Stimulated activated CD8-positive, alpha-beta memory T cell treated with anti-CD3 and anti-CD28 coated beads, Interleukin-15, amount 100 ng/mL, for 48 hours (primary cell): ENCODE data around the gene UBE2E3.
A peak's percentile ranks its signal among the peaks of the same experiment; 100 is the strongest.
"Not testable (repeated sequence)": the region's sequence is repeated elsewhere in the genome, so short reads cannot be mapped to it uniquely, and the experiment has no call there.

Experiments used
- DNase-seq, 2 donors: peaks; one replicate each; pipeline ENCODE4 v3.0.0-alpha.2; 2020; ENCODE audit warnings: low read depth in 2 of 2

UBE2E3 gene

DNA sequence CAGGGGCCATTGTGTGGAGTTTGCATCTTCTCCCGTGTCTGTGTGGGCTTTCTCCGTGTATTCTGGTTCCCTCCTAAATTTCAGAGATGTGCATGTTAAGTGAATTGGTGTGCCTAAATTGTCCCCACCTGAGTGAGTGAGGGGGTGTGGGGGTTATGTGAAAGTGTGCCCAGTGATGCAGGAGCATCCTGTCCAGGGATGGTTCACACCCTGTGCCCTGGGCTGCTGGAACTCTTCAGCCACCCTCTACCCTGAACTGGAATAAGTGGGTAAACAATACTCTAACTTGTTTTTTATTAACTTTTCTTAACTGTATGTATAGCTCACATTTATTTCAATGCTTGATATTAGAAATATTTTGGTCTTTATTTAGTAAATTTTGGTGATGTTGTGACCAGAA, 56.0 kb downstream of the UBE2E3 start:
- no peak for DNase-seq

DNA sequence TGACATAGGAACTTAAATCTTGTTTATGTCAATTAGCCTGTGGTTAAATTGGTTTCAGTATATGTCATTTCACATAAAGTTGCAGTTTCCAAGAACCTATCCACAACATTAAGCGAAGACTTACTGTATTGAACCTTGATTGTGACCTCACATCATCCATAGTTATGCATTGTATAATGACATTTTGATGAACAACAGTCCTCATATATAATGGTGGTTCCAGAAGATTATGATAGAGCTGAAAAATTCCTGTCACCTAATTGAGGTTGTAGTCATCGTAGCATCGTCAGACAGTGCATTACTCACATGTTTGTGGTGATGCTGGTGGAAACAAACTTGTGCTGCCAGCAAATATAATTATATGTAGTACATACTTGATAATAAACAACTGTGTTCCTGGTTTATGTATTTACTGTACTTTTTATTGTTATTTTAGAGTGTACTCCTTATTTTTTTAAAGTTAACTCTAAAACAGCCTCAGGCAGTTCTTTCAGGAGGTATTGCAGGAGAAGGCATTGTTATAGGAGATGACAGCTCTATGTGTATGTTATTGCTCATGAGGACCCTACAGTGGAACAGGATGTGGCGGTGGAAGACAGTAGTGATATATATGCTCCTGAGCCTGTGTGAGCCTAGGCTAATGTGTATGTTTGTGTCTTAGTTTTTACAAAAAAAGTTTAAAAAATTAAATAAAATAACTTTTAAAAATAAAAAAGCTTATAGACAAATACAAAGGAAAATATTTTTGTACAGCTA, 56.6 kb downstream of the UBE2E3 start:
- peak in 1 of 2 donors; percentile 15 for DNase-seq

DNA sequence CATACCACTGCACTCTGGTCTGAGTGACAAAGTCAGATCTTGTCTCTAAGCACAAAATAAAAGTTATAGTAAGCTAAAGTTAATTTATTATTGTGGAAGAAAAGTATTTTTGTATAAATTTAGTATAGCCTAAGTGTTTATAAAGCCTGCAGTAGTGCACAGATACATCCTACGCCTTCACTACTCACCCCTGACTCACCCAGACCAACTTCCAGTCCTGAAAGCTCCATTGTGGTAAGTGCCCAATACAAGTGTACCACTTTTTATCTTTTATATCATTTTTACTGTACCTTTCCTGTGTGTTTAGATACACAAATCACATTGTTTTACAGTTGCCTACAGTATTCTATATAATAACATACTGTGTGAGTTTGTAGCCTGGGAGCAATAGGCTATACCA, 57.5 kb downstream of the UBE2E3 start:
- no peak for DNase-seq

DNA sequence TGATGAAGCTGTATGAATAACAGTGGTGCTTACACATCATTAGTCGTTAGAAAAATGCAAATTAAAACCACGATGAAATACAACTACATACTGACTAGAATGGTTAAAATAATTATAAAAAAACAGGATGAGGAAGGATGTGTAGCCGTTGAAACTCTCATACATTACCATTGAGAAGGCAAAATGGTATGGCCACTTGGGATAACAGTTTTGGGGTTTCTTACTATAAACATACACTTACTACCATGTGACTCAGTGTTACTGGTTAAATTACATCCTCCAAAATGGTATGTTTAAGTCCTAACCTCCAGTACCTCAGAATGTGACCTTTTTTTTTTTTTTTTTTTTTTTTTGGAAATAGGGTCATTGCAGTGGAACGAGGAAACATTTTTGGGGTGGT, 58.4 kb downstream of the UBE2E3 start:
- DNase-seq, result no peak

DNA sequence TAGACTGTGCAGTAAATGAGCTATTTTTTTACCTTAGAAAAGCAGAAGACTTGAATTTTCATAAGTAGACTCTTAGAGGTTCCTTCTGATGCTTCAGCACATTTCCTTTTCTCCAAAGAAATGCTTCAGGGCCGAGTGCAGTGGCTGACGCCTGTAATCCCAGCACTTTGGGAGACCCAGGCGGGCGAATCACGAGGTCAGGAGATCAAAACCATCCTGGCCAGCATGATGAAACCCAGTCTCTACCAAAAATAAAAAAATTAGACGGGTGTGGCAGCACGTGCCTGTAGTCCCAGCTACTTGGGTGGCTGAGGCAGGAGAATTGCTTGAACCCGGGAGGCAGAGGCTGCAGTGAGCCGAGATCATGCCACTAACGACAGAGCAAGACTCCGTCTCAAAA, 60.4 kb downstream of the UBE2E3 start:
- DNase-seq, result not testable (repeated sequence)

DNA sequence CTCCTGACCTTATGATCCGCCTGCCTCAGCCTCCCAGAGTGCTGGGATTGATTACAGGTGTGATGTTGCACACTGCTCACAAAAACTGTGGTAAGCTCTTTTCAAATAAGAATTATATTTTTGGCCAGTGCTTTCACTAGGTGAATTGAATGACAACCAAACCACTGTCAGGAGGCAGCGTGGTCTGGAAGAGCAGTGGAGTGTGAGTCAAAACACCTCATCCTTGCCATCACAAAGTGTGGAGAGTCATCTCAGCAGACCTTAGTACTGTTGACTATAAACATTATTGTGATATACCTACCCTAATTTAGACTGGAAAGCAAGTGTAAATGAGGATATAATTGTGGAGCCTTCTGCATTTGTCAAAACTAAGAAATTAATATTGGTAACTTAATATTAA, 61.3 kb downstream of the UBE2E3 start:
- no peak for DNase-seq

DNA sequence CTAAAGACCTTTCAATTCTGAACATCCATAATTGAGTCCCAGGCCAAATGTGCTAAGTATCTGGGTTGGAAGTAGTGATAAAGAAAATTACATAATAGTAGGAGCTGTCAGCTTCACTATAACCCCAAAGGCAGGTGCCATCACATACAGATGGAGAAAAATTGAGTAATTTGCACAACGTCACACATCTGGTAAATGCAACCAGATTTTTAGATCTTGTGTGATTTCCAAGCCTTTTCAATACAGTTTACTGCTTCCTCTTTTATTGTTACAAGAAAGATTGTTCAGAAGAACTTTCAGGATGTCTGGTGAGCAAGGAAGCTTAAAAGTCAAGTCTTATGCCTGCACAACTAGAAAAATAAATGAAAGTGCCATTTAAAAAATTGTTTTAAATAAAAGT, 62.3 kb downstream of the UBE2E3 start:
- DNase-seq, result no peak

DNA sequence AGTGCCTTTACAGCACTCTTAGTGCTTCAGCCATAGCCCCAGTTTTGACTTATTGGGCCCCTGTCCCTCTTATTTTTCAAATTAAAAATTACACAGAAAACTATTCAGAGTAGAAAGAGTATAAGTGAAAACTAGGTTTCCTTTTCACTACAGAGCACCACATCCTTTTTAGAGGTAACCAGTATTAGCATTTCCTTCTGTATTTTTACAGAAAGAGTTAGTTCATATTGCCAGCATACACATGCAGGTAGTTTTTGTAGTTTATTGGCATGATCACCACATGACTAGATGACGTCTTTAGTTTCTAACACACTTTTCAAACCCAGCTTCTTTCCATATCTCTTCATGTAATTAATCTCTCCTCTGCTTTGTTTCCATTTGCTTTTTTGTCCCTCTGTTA, 66.4 kb downstream of the UBE2E3 start:
- DNase-seq, result no peak

DNA sequence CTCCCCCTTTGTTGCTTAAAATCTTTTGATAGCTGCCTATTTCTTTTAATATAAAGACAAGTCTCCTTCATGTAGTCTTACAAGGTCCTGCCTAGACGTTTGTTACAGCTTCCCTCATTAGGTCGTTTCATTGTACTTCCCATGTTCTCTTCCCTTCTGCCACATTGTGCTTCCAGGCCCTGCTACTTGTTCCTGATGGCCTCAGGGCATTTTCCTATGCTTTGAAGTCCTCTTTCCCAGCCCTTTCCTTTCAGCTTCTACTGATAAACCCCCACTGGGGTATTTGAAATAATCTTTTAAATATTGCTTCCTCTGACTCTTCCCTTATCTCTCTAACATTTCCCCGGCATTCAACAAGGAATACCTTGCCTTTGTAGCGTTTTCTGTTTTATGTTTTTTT, 67.4 kb downstream of the UBE2E3 start:
- no peak for DNase-seq

DNA sequence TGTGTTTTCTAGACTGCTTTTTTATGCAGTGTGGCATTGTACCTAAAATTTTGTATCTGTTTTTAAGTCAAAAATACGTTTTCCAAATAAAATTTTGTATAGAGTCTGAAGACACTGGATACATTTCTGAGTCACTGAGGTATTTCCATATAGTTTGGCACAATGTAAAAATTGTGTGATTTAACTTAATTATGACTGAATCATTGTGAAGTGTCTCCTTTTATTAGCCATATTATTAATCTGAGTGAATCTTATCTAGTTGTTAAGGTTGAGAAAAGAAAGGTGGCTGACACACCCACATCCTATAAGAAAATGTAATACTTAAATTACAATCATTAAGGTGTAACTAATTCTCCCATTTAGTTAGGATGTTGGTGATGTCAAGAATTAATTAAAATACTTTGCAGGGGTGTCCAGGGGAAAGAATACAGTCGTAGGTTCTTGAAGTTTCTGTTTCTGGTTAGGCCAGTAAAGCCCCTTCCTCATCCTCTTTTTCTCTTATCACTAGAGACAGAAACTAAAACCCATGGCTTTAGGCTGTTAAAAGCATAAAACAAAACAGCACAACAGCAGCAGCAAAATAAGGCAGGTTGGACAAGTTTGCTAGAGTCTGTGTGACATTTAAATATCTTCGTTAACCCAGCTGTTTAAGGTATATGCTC, 71.6 kb downstream of the UBE2E3 start:
- DNase-seq, result no peak

DNA sequence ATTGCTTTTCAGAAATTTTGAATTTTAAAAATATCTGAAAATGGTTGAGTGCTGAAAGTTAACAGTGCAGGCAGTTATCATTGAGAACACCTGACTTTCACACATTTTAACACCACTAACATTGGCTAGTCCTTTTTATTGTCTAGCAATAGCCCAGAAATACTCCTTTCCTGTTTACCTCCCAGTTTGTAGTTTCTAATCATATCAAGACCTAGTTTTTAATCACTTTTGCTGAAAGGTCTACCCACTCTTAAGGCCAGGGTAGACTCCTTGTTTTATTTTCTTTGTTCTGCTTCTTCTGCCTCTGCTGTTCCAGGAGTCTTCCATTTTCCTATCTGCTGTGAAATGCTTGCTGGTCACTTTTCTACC, 72.1 kb downstream of the UBE2E3 start:
- no peak for DNase-seq

DNA sequence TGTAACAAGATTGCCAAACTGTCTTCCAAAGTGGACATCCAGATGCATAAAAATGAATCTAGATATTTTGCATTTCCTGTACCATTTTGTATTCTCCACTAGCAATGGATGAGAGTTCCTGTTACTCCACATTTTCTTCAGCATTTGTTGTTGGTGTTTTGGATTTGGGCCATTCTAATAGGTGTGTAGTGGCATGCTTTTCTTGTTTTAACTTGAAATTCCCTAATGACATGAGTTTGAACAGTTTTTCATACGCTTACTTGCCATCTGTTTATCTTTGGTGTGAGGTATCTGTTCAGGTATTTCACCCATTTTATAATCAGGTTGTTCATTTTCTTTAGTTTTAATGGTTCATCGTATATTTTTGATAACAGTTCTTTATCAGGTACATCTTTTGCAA, 73.9 kb downstream of the UBE2E3 start:
- no peak for DNase-seq

DNA sequence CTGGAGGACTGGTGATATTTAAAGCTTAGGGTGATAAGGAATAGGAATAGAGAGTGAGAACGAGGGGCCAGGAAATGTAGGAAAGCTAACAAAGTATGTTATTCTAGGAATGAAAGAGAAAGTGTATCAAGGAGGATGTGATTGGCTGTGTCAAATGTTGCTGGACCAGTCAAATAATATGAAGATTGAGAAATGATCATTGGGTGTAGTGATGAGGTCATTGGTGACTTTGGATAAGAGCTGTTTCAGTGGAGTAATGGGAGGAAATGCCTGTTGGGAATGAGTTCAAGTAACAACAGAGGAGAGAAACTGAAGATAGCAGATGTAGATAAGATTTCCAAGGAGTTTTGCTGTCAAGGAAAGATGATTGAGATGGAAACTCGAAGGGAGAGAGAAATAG, 74.4 kb downstream of the UBE2E3 start:
- no peak for DNase-seq

DNA sequence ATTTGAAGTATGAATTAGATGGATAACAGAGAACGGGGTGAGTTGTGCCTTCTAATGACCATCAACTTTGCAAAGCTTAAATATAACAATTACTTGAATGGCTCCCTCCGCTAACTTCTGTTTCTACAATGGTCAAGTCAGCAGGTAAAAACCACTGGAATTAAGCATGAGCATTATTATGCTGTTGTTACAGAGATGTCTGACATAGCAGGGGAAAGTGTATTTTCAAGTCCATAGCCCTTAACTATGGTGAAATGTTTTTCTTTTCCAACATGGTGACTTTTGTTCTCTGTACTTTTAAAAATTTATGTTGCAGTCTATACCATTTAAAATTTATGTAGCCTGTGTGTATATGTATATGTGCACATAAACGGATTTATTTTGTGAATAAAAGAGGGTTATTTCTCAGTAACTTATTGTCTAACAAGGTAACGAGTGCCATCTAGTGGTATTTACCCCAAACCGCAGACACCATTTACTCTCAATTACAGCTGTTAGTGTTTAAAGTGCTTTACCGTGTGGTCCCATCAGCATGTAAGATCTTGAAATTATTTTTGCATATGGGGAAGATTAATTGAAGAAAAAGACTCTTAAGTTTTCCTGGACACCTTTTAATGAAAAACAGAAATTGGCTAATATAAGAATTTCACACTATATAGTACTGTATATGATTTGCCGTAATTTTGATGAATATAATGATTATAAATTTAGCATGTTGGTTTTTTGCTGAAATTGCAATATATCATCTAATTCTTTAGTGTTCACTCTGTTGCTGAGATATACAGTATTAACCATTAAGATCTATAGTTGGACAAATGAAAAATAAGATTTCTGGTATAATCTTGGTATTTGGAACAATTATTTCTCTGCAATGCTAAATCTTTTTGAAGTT, 78.2 kb downstream of the UBE2E3 start:
- no peak for DNase-seq

DNA sequence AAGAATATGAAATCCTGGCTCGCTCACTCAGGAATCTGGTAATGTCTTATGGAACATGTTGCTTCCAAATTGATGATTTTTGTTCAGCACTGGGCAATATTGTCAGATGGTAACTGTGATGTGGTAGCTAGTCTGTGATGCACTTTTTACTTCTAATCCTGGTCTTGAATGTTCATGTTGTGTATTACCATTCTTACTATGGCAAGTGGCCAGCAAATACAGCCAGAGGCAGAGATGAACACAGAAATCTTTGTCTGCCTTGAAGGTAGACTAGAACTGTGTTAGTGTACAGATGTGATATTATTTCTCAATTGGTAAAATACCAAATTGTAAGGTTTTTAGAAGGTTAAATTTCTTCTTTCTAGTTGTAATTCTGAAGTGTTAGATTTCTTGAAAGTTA, 83.3 kb downstream of the UBE2E3 start:
- no peak for DNase-seq

DNA sequence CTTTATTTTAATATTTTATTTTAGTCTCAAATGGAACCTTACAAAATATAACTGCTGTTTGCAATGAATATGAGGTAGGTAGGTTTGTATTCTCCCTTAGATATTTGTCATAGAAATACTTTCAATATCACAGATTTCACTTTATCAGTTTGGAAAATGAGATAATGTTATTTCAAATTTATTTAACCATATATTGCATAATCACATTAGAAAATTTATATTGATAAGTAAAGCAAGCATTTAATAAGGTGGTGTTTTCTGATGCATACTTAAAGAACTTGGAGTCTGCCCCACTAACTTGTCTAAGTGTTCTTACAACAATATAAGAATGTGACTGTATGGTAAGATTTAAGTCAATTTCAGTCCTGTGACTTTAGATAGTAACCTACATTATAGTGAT, 85.1 kb downstream of the UBE2E3 start:
- no peak for DNase-seq

DNA sequence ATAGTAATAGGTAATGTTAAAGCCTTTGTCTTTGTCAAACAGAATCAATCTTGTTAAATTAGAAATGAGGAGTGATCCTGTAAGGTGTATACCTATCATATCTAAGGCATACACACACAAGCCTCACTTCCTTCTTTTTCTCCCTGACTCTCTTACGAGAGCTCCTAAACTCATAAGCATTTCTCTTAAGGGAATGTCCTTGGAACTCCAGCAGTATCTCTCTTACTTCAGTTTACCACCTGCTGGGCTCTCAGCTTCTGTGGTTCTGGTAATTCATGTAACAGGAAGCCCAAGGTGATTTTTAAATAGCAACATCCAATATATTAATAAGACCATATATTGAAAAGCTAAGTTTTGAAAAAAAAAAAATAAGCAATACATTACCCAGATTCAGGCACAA, 85.9 kb downstream of the UBE2E3 start:
- no peak for DNase-seq

DNA sequence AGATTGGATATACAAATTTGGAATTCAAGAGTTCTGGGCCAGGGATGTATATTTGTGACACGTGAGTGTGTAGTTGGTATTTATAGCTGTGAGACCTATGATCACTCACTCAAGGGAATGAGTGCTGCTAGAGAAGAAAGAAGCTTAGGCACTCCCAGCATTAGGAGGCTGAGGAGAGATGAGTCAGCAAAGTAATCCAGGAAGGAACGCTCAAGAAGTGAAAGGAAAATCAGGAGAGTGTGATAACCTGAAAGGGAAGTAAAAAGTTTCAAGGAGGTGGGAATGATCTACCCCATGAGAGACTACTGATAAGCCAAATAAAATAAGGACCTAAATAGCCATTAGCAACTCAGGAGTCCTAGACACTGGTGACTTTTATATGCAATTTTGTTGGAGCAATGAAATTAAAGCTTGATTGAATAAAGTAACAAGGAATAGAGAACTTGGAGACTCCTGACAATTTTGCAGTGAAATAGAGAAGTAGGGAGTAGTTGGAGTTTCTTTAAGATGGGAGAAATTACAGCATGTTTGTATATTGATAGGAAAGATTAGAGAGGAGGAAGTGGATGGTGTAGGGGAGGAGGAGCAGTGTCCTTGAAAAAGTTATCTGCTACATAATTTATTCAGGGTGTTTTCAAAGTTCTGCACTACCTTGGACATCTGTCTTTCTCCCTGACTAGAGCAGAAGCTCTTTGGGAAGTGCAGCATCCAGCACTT, 89.9 kb downstream of the UBE2E3 start:
- DNase-seq, result no peak

DNA sequence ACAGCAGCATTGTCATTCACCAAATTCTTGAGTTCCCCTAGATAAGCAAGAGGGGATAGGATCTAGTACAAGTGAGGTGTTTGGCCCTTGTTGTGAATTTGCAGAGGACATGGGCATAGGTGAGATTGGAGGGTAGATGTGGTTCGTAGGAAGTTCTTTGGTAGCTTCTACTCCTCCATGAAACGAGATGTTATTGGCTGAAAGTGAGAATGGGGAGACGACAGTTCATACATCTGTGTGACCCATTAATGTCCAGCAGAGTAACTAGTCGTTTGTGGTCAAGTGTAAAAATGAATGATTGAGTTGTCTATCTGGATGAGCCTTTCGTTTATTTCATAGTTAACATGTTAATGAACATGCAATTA, 90.4 kb downstream of the UBE2E3 start:
- DNase-seq, result no peak

DNA sequence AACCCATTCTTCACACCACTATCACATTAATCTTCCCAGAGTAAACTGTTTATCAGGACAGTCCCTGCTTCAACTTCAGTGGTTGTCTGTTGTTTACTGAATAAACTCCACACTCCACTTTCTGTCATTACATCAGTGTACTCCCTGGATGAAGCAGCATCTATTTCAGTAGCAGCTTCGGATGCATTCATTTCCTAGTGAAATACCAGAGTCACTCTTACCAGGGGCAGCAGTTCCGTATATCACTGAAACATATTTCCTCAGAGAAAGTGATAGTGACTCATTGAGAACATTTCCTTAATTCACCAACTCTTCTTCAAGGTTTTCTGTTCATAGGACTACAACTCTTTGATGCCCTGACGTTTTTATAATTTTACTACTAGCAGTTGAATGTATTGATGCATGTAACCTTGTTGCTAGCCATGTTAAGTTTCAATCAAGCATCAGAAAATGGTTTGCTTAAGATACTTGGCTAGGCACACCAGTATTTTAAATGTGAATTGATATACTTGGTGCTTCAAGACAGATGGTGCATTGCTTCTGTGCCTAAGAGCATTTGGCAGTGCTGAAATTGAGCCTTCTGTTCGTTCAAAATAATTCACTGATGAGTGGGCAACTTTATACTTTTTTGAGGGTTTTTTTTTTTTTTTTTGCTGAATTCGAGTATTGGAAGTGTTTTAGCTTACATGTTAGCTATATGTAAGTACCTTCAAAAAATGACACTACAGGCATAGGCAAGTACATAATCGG, 92.3 kb downstream of the UBE2E3 start:
- DNase-seq, result no peak

DNA sequence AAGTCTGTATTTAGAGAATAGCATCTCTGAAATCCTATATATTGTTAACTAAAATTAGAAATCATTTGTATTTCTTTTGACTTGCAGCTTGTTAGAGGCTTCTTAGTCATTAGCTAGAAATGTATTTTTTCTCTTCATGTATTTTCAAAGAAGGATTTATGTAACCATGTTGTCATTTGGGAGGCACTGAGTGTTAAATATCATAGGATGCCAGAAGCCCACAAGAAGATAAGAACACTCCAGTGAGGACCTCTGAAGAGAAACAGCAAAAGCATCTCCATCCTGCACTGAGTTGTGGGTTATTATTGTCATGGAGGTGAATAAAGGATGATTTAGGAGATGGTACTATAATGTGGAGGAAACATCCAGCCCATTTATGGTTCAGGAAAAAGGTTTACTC, 93.5 kb downstream of the UBE2E3 start:
- no peak for DNase-seq
